ENCODE measurements around the gene ANGEL1.

The ANGEL1 gene

DNA sequence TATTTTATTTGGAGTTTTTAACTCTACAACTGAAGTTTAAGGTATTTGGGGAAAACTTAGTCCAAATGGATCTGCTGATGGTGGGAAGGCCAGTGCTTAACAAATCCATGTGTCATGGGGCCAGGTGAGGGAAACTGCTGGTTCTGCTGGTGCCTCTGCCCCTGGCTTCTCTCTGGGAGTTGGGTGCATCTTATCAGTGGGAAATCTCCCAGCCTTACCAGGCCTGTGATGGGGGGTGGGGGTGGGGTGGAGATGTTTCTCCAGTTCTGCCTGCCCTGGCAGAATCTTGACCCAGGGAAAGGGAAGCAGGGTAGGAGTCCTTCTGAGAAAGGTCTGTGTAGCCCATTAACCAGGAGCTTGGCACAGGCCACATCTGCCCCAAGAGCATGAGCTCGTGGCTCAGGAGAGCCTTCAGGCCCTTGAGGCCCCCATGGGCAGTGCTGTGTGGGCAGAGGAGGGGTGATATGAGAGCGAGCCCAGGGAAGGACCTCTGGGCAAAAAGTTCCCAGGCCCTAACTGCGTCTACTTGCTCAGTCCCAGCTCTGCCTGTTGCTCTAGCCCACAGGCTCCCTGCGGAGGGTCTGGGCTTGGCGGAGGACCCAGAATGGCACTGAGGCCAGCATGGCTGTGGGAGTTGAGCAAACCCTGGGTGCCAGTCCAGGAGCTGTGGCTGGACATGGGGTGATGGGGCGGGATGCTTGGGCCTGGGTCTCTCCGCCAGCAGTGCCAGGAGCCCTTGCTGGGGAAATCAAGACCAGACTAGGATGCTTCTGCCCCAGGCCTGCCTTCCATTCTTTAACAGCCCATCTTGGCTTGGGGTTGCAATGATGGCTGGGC is 33.2 kb downstream of the ANGEL1 start:
- ATAC-seq (replicated peaks) (no peak), DNase-seq (no peak)
- no peak overlapping the region for H3K4me3 Mint-ChIP-seq
- H3K4me1 Mint-ChIP-seq: peaks cover 4 to 11% of the 10 kb centered on the region in 2 donors
- peaks cover 17 to 29% of the 10 kb centered on the region in 2 donors for H3K36me3 Mint-ChIP-seq
- H3K9me3 Mint-ChIP-seq: no peaks in the 10 kb centered on the region
- H3K27ac Mint-ChIP-seq: no peak overlapping the region
- no peaks in the 10 kb centered on the region for H3K27me3 Mint-ChIP-seq

DNA sequence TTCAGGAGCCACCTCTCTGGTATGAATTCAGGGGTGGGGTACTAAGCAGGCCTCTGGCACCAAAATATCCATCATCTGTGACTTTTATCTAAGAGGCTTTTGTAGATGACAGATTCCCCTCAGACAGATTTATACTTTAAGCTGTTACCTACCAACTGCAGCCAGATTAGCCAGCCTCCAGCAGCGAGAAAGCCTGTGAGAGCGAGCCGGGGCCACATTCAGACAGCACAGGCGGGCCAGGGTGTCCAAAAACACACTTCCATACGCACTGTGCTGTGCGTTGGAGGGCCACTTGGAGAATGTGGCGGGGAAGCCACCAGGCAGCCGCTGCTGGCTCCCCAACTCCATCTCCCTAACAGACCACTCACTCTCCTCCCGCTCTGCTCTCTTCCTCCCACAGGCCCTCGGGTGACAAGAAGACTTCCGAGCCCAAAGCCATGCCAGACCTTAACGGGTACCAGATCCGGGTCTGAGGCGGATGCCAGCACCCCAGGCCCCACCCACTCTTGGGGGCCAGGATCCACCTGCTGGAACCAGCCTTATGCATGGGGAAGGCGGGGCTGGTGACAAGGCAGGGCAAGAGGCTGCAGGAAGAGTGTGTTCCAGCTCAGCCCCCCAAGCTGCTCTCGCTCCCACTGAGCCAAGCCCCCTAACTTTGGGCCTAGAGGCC is 34.0 kb downstream of the ANGEL1 start:
- DNase-seq (no peak), ATAC-seq (replicated peaks) (no peak)
- H3K27ac Mint-ChIP-seq: peak overlapping the region; percentile 16
- H3K4me1 Mint-ChIP-seq: peaks cover 4 to 14% of the 10 kb centered on the region in 2 donors
- peaks cover 13 to 29% of the 10 kb centered on the region in 2 donors for H3K36me3 Mint-ChIP-seq
- H3K9me3 Mint-ChIP-seq: no peaks in the 10 kb centered on the region
- no peak overlapping the region for H3K4me3 Mint-ChIP-seq
- H3K27me3 Mint-ChIP-seq: no peaks in the 10 kb centered on the region

DNA sequence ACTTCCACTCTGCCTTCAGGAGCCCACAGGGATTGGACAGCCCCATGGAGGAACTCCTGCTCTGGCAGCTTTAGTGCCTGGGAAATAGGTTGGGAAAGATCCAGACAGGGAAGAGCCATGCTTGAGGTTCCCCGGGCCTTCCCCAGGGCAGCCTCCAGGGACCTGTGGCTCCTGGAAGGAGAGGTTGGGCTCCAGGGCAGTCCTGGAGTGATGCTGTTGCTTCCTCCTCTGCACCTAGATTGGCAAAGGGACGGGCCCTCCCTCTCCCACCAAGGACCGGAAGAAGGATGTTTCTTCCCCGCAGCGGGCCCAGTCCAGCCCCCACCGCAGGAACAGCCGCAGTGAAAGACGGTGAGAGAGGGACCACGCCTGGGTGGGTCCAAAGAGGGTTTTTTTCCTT is 35.0 kb downstream of the ANGEL1 start:
- no peaks in the 10 kb centered on the region for H3K9me3 Mint-ChIP-seq
- no peak overlapping the region for H3K27ac Mint-ChIP-seq
- H3K27me3 Mint-ChIP-seq: no peaks in the 10 kb centered on the region
- H3K4me1 Mint-ChIP-seq: peaks cover 2 to 14% of the 10 kb centered on the region in 2 donors
- H3K4me3 Mint-ChIP-seq: no peak overlapping the region
- ATAC-seq (replicated peaks): no peak
- H3K36me3 Mint-ChIP-seq: peaks cover 5 to 20% of the 10 kb centered on the region in 2 donors
- DNase-seq: no peak

DNA sequence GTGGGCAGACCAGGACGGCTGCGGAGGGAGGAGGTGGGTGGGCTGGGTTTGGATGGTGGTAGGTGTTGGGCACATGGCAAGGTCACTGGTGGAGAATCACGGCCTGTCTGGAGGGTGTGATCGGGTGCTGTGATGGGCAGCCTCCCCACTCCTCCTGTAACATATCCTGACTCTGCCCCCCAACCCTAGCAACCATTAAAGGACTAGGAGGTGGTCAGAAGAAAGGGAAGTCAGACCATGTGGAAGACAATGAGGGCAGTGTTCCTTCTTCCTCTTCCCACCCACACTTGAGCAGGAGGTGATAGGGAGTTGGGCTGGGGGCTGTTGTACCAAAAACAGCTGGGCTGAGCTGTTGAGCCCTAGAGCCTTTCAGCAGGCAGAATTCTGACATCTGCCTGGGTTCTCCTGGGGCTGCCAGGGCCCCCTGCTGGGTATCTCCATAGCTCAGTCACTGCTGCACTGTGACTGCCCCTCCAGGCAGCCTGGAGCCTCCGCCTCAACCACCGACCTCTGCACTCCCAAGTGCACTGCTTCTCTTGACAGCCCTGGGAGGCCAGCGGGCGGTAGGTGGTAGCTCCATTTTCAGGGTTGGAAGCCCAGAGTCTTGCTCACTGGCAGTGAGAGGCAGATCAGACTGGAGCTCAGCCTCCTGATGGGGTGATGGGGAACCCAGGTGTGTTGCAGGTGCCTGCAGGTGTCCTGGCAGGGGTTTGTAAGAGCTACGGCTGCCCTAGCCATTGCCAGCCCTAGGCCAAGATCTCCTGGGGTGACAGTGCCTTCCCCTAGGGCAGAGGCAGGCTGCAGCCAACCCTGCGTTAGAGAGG is 36.0 kb downstream of the ANGEL1 start:
- no peak overlapping the region for H3K4me3 Mint-ChIP-seq
- H3K27me3 Mint-ChIP-seq: peaks cover 4 to 10% of the 10 kb centered on the region in 2 donors
- peak in 1 of 2 donors; percentile 28 for ATAC-seq (replicated peaks)
- peaks cover 4 to 16% of the 10 kb centered on the region in 2 donors for H3K36me3 Mint-ChIP-seq
- H3K9me3 Mint-ChIP-seq: no peaks in the 10 kb centered on the region
- H3K27ac Mint-ChIP-seq: peak overlapping the region; percentile 11
- peaks cover 8 to 21% of the 10 kb centered on the region in 2 donors for H3K4me1 Mint-ChIP-seq
- DNase-seq: no peak

DNA sequence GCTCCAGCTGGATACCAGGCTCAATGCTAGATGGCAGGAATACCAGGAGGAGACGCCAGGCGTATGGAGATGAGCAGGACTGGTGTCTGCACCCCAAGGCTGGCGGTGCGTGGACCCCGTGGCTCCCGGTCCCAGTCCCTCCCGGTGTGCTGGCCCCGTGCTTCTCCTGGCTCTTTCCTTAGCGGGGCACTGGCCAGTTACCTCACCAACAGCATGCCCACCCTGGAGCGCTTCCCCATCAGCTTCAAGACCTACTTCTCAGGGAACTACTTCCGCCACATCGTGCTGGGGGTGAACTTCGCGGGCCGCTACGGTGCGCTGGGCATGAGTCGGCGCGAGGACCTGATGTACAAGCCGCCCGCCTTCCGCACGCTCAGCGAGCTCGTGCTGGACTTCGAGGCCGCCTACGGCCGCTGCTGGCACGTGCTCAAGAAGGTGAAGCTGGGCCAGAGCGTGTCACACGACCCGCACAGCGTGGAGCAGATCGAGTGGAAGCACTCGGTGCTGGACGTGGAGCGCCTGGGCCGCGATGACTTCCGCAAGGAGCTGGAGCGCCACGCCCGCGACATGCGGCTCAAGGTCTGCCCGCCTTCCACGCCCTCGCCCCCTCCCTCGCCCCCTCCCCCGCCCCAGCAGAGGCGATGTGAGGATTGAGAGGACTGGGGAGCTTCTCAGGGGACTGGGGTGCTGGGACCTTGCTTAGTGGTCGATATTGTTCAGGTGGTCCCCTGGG is 36.8 kb downstream of the ANGEL1 start:
- no peak for ATAC-seq (replicated peaks)
- H3K36me3 Mint-ChIP-seq: peaks cover 4 to 15% of the 10 kb centered on the region in 2 donors
- DNase-seq: no peak
- peaks cover 4 to 18% of the 10 kb centered on the region in 2 donors for H3K27me3 Mint-ChIP-seq
- no peak overlapping the region for H3K27ac Mint-ChIP-seq
- peaks cover 10 to 29% of the 10 kb centered on the region in 2 donors for H3K4me1 Mint-ChIP-seq
- no peaks in the 10 kb centered on the region for H3K9me3 Mint-ChIP-seq
- H3K4me3 Mint-ChIP-seq: no peak overlapping the region

DNA sequence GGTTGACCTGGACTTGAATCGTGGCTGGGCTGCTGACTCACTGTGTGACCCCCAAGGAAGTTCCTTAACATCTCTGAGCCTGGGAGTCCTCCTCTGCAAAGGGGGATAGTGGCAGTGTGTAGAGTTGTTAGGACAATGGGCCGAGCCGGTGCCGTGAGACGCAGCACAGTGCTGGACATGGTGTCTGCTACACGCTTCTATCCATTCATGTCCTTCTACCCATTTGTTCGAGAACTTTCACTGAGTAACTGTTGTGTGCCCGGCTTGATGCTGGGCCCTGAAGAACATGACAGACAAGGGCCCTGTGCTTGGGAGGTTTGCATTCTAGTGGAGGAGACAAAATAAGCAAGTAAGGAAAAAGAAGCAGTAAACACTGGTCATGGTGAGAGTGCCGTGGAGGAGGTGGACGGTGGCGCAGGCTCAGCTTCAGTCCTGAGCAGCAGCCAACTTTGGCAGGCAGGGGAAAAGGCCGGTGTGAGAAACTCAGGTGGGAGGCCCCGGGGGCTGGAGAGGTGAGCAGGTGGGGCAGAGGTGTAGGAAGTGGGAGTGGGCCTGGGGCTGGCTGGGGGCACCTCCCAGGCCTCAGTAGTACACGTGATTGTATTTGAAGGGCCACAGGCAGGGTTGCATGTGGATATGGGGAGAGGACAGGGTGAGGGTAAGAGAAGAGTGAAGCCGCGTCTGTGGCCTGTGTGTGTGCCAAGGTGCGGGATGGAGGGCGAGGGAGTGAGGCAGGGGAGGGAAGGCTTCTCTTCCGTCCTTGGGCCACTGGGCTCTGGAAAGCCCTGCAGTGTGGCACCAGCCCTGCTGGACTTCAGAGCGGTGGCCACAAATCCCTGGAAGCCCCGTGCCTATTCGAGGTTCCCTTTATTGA is 37.6 kb downstream of the ANGEL1 start:
- Mint-ChIP-seq H3K9me3 (no peaks in the 10 kb centered on the region), H3K27me3 (peaks cover 6 to 26% of the 10 kb centered on the region in 2 donors), H3K27ac (no peak overlapping the region), H3K4me3 (no peak overlapping the region), H3K36me3 (peaks cover 4 to 7% of the 10 kb centered on the region in 2 donors), H3K4me1 (peaks cover 10 to 30% of the 10 kb centered on the region in 2 donors)
- no peak for DNase-seq
- no peak for ATAC-seq (replicated peaks)

DNA sequence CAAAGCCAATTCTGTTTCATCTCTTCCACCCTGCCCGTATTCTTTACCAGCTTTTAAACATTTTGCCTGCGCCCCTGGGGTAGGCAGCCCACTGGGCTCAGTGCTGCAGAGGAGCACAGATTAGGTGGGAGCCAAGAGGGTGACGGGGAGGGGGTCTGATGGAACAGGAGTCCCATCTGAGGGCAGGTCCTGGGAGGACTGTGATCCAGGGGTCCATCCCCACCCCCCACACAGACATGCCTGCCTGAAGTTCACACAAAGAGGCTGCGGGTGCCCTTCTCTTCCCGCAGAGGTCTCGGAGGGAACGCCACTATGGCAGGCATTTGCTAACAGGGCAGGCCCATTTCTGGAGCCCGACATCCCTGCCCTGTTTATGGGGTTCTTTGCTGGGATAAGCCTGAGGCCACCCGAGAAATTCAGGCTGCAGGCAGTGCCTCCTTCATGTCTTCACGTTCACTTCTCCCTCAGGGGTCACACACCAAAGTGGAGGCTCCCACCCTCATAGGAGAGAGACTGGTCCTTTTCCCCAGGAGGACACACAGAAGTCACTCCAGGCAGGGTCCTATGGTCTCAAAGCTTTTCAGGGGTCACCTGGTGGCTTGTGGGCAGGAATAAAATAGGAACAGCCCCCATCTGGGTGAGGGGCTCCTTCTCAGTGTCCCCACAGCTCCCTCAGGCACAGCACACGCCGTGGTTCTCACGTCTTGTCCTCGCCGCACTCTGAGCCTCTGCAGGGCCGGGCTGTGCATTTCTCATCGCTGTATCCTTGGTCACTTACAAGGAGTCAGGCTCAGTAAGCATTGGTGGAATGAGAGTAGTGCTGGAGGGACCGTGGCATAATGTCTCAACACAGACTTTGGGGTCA is 38.5 kb downstream of the ANGEL1 start:
- Mint-ChIP-seq H3K4me1 (peaks cover 10 to 31% of the 10 kb centered on the region in 2 donors), H3K27ac (no peak overlapping the region), H3K9me3 (no peaks in the 10 kb centered on the region), H3K4me3 (no peak overlapping the region), H3K36me3 (peaks cover 2 to 4% of the 10 kb centered on the region in 2 donors), H3K27me3 (peaks cover 8 to 28% of the 10 kb centered on the region in 2 donors)
- DNase-seq (no peak), ATAC-seq (replicated peaks) (no peak)

DNA sequence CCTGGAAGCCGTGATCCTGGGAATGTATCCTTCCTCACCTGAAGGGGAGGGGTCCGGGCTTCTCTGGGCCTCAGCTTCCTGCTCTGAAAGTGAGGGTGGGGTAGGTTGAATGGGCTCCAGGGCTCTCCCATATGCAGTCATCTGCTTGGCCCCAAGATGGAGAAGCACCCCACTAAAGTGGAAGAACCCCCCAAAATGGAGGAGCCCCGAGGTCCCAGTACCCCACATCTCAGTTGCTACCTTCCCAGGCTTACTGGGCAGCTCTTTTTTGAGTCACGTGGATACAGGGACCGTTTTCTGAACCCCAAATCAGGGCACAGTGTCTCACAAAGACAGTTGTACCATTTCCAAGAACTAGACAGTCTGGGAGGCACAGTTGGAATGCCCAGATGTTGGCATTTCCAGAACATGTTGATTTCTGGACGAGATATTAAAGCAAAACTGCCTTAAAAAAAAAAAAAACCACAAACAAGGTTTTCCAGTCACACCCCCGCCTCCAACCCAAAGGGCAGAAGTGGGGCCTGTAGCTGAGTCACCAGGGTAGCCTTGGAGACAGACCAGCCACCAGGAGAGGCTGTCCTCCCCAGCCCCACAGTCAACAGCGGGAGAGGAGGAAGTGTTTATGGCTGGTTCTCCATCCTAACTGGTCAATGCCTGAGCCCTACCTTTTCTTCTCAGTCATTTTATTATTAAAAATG is 39.3 kb downstream of the ANGEL1 start:
- DNase-seq: no peak
- Mint-ChIP-seq H3K36me3 (no peaks in the 10 kb centered on the region), H3K27me3 (peaks cover 8 to 28% of the 10 kb centered on the region in 2 donors), H3K4me3 (no peak overlapping the region), H3K9me3 (no peaks in the 10 kb centered on the region), H3K4me1 (peaks cover 12 to 39% of the 10 kb centered on the region in 2 donors), H3K27ac (no peak overlapping the region)
- ATAC-seq (replicated peaks): peak; percentile 61 to 65

DNA sequence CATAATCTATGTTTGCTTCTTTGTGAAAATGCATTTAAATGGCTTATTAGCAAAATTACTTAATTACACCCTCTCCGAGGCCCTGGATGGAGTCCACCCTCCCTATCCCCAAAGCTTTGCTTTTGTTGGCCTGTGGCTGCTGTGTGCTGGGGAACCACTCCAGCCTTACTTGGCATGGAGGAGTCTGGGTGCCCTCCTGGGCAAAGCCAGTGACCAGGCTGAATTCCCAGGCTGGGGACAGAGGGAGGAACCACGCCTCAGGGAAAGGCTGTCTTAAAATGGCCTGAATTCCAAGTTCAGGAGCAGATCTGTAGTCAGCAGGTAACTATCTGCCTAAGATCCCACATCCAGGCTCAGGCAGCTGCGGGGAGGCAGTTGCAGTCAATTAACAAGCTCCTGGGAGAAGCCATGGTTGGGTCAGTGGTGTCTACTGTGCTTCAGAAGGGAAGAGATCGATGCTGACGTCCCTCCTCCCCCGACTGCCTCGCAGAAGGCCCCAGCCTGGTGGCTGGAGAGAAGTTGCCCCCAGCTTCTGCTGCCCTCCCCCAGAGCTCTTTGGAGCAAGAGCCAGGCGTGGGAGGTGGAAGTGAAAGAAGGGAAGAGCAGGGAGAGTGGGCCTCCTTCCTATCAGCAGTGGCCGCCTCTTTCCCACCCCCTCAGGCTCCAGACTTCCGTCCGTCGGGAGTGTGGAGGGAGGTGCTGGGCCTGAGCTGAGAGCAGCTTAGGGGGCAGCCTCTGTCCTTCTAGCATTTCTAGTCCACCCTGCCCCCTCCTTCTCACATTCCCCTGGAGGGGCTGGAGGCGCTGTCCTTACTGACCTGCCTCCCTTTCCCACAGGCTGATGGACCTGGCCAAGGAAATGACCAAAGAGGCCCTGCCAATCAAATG is 40.1 kb downstream of the ANGEL1 start:
- Mint-ChIP-seq H3K27me3 (peaks cover 8 to 28% of the 10 kb centered on the region in 2 donors), H3K27ac (no peak overlapping the region), H3K36me3 (no peaks in the 10 kb centered on the region), H3K4me1 (peaks cover 17 to 46% of the 10 kb centered on the region in 2 donors), H3K4me3 (no peak overlapping the region), H3K9me3 (no peaks in the 10 kb centered on the region)
- no peak for DNase-seq
- ATAC-seq (replicated peaks): no peak

DNA sequence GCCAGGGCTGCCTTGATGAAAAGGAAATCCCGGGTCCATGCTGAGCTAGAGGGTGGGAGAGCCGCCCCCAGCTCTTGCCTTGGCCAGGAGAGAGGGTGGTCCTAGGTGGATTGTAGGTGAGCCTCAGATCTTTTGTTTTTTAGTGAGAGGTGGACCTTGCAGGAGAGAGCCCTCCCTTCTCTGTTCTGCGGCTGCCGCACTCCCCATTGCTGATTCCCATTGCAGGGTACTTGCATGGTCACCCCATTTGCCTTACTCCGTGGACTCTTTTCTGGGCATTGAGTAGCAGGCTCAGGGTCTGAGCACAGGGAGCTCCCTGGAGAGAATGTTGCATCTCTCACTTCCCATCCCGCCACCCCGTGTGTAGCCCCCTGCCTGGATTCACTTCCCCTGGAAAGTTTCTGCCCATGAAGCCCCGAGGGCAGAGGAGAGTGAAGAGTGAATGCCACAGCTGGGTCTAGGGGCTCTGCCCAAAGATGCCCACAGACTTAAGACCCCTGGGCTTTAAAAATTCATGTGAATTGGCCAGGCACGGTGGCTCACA is 41.2 kb downstream of the ANGEL1 start:
- ATAC-seq (replicated peaks): no peak
- DNase-seq: no peak
- Mint-ChIP-seq H3K27me3 (peaks cover 8 to 28% of the 10 kb centered on the region in 2 donors), H3K4me3 (peak overlapping the region in 1 of 2 donors; percentile 2), H3K9me3 (no peaks in the 10 kb centered on the region), H3K36me3 (no peaks in the 10 kb centered on the region), H3K27ac (no peak overlapping the region), H3K4me1 (peaks cover 18 to 46% of the 10 kb centered on the region in 2 donors)
